ENCODE results near the gene CGREF1.
A peak's percentile ranks its signal among the peaks of the same experiment; 100 is the strongest.

Gene CGREF1

GRCh38 chr2:27069961-27070618 lies 48.8 kb downstream of the CGREF1 start:
- no peaks in the 10 kb centered on the region for H4K20me1 ChIP-seq (ENCODE audit: control insufficient read depth, insufficient read depth, low read depth, low read length)
- H3K4me3 ChIP-seq (ENCODE audit: low read length), result peak overlapping the region; percentile 86
- H3K27ac ChIP-seq (ENCODE audit: low read depth, low read length), result no peak overlapping the region
- peaks cover 50% of the 10 kb centered on the region for H3K36me3 ChIP-seq (ENCODE audit: control insufficient read depth, low read length)
- H3K79me2 ChIP-seq (ENCODE audit: control insufficient read depth, low read length), result peaks cover 34% of the 10 kb centered on the region
- H3F3A ChIP-seq (ENCODE audit: control insufficient read depth, insufficient read depth), result 0 out of 2 replicates have a peak, but pooled peaks cover 7% of the 10 kb centered on the region
- no peaks in the 10 kb centered on the region for H3K27me3 ChIP-seq (ENCODE audit: control insufficient read depth, low read length)
- peaks cover 44% of the 10 kb centered on the region for H3K4me1 ChIP-seq (ENCODE audit: control insufficient read depth, low read length)
- no peaks in the 10 kb centered on the region for H3K9me2 ChIP-seq (replicated peaks; ENCODE audit: control insufficient read depth, low read length)
- peak overlapping the region; percentile 74 for H3K4me2 ChIP-seq (ENCODE audit: low read length)
- H3K9me3 ChIP-seq (ENCODE audit: control insufficient read depth, insufficient read depth, low read length), result no peaks in the 10 kb centered on the region
- no peak for TF ChIP-seq EZH2phosphoT487 (IDR thresholded peaks at IDR 0.05; ENCODE audit: borderline replicate concordance, low read length)
- no peak for TF ChIP-seq CTCF (IDR thresholded peaks at IDR 0.05; ENCODE audit: low read depth, low read length, poor library complexity, severe bottlenecking)

- H3K36me3 ChIP-seq (ENCODE audit: control insufficient read depth, low read length), result peaks cover 51% of the 10 kb centered on the region
- H3K4me2 ChIP-seq (ENCODE audit: low read length), result peak overlapping the region; percentile 74; the same call in 1 of the 2 replicates
- TF ChIP-seq CTCF (IDR thresholded peaks at IDR 0.05; ENCODE audit: low read depth, low read length, poor library complexity, severe bottlenecking) (no peak), EZH2phosphoT487 (IDR thresholded peaks at IDR 0.05; ENCODE audit: borderline replicate concordance, low read length) (no peak)
- peaks cover 34% of the 10 kb centered on the region for H3K79me2 ChIP-seq (ENCODE audit: control insufficient read depth, low read length)
- no peak overlapping the region for H3K27ac ChIP-seq (ENCODE audit: low read depth, low read length)
- no peaks in the 10 kb centered on the region for H3K27me3 ChIP-seq (ENCODE audit: control insufficient read depth, low read length)
- H3K9me3 ChIP-seq (ENCODE audit: control insufficient read depth, insufficient read depth, low read length), result no peaks in the 10 kb centered on the region
- H3K4me3 ChIP-seq (ENCODE audit: low read length), result no peak overlapping the region
- no peaks in the 10 kb centered on the region for H4K20me1 ChIP-seq (ENCODE audit: control insufficient read depth, insufficient read depth, low read depth, low read length)
- H3K9me2 ChIP-seq (replicated peaks; ENCODE audit: control insufficient read depth, low read length), result no peaks in the 10 kb centered on the region
- H3F3A ChIP-seq (ENCODE audit: control insufficient read depth, insufficient read depth), result 0 out of 2 replicates have a peak, but pooled peaks cover 7% of the 10 kb centered on the region
- H3K4me1 ChIP-seq (ENCODE audit: control insufficient read depth, low read length), result peaks cover 38% of the 10 kb centered on the region
Measured at GRCh38 chr2:27069436-27069835, 49.5 kb downstream of the CGREF1 start.

- Histone ChIP-seq H3K79me2 (ENCODE audit: control insufficient read depth, low read length) (peaks cover 34% of the 10 kb centered on the region), H3F3A (ENCODE audit: control insufficient read depth, insufficient read depth) (0 out of 2 replicates have a peak, but pooled peaks cover 3% of the 10 kb centered on the region), H3K27ac (ENCODE audit: low read depth, low read length) (no peak overlapping the region), H3K36me3 (ENCODE audit: control insufficient read depth, low read length) (peaks cover 53% of the 10 kb centered on the region), H3K4me1 (ENCODE audit: control insufficient read depth, low read length) (peaks cover 22% of the 10 kb centered on the region), H3K9me2 (replicated peaks; ENCODE audit: control insufficient read depth, low read length) (no peaks in the 10 kb centered on the region), H3K9me3 (ENCODE audit: control insufficient read depth, insufficient read depth, low read length) (no peaks in the 10 kb centered on the region), H4K20me1 (ENCODE audit: control insufficient read depth, insufficient read depth, low read depth, low read length) (no peaks in the 10 kb centered on the region), H3K4me2 (ENCODE audit: low read length) (no peak overlapping the region), H3K4me3 (ENCODE audit: low read length) (no peak overlapping the region), H3K27me3 (ENCODE audit: control insufficient read depth, low read length) (no peaks in the 10 kb centered on the region)
- TF ChIP-seq CTCF (IDR thresholded peaks at IDR 0.05; ENCODE audit: low read depth, low read length, poor library complexity, severe bottlenecking) (no peak), EZH2phosphoT487 (IDR thresholded peaks at IDR 0.05; ENCODE audit: borderline replicate concordance, low read length) (no peak)
Measured at GRCh38 chr2:27067385-27067784, 51.5 kb downstream of the CGREF1 start.
